GM21619 (cell line): ENCODE data around the gene FRAS1.
"Not testable (repeated sequence)": the region's sequence is repeated elsewhere in the genome, so short reads cannot be mapped to it uniquely, and the experiment has no call there.

Source experiments
- ATAC-seq: cut with Tn5 transposase; IDR thresholded peaks from one replicate; pipeline ENCODE4 v1.9.1; 2021; ENCODE audit not compliant: unreplicated experiment

The FRAS1 gene

DNA sequence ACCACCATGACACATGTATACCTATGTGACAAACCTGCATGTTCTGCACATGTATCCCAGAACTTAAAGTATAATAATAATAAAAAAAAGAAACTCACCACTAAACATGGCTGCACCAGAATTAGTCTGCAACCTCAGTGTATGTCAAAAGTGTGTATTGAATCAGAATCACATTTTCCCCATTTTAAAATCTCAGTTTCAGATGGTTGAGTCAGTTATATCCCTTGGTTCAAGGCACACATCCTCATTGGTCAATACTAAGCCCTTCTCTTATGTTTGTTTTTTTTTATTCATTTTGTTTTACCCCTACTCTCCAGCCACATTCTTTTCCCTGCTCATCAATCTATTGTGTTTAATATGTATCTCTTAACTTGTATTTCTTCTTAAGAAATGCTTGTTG lies 436.6 kb downstream of the FRAS1 start:
- ATAC-seq = no peak

GRCh38 chr4:78496021-78496643 lies 439.0 kb downstream of the FRAS1 start:
- ATAC-seq = no peak

- not testable (repeated sequence) for ATAC-seq
These were observed 449.1 kb downstream of the FRAS1 start for GRCh38 chr4:78506260-78506659.

GRCh38 chr4:78509043-78509442 lies 451.9 kb downstream of the FRAS1 start:
- ATAC-seq = no peak

- no peak for ATAC-seq
These were observed 453.0 kb downstream of the FRAS1 start for GRCh38 chr4:78510108-78510507.

- no peak for ATAC-seq
These were observed 453.6 kb downstream of the FRAS1 start for GRCh38 chr4:78510681-78511080.

DNA sequence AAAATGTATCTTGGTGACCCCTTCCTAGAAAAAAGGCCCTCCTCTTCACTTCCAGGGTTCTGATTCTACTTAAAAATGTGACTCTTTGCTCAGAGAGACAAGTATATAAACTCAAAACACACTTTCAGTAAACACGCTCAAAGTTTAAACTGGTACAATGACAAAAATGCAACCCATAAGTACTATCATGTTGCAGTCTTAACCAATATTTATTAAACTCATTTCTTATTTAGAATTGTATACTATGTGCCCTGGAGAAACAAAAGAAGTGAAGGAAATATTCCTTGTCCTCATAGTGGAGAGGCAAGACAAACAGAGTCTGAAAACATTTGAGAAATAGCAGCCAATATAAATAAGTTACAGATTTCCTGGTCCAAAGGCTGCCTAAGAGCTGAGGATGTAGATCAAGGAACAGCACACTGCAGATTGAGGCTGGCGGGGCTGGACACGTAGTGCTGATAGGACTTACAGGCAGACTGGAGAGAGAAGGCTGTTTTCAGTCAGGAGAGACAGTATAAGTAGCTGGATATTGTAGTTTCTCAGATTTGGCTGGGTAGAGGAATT lies 455.3 kb downstream of the FRAS1 start:
- ATAC-seq = no peak

DNA sequence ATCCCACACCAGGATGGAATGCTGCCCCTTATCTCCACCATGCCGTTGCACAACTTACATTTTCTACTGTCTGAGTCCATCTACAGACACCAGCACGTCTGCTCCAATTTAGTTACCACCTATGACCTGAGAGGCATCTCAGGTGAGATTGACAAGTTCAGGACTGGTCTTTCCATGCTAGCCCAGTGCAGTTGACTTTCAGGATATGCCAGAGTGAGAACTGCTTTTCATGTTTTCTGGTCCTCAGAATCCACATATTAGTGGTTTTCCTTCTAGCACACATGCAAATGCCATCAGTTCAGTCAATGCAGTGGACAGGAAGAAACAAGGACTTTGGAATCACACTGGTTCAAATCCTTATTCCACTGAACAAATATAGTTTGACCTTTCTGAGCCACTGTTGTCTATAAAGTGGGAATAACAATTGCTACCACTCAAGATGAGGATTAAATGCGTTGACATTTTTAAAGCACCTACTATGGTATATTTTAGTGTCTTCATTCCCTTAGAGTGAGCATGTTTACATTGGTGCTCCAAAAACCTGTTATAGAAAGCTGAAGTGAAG lies 456.4 kb downstream of the FRAS1 start:
- no peak for ATAC-seq

GRCh38 chr4:78517050-78517652 lies 460.0 kb downstream of the FRAS1 start:
- ATAC-seq = no peak

DNA sequence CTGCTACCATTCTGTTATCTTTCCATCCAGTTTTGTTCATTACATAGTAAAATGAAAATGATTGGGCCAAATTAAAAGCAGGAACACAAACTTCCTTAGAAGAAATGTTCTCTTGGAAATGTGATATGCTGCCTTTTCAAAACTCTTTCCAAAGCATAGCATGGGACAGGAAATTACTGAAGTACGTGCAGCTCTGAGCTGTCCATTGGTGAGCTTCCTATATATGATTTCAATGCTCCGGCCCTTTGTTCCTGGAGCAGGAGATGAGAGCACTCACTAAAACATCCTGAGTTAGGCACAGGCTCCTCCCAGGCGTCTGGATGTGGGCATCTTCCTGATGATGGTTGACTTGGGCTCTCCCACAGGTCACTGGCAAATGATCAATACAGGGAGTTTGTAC lies 461.4 kb downstream of the FRAS1 start:
- ATAC-seq = no peak

DNA sequence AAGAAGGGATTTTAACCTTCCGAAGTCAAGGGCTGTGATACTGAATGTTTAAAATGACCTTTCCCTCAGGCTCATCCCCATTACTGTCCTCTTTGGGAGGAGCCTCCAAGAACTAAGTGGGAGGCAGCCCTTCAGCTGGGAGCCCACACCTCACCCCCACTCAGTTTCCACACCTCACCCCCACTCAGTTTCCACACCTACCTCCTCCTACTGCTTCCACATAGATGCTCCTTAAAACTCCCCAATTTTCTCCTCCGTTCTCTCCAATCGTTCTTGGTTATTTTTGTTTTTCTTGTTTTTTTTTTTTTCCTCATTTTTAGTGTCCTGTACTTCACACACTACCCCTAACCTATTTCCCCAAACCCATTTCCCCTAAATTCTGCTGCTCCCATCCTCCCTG lies 462.8 kb downstream of the FRAS1 start:
- no peak for ATAC-seq

DNA sequence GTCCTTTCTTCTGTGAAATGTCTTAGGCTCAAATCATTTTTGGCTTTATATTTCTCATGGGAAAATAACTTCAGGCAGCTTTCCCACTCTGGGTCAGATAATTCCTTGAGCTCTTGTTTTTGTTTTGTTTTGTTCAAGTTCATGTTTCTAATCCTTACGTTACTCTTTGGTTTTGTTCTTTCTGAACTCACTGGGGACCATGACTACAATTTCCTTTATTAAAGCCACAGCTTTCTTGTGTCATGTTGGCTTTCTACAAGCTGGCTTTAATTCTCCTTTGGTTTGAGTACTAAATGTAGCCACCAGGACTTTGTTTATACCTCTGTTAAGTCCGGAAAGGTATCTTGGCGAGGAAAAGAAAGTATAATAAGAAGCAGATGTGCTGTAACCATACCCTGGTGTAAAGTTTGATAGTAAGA lies 463.7 kb downstream of the FRAS1 start:
- no peak for ATAC-seq

DNA sequence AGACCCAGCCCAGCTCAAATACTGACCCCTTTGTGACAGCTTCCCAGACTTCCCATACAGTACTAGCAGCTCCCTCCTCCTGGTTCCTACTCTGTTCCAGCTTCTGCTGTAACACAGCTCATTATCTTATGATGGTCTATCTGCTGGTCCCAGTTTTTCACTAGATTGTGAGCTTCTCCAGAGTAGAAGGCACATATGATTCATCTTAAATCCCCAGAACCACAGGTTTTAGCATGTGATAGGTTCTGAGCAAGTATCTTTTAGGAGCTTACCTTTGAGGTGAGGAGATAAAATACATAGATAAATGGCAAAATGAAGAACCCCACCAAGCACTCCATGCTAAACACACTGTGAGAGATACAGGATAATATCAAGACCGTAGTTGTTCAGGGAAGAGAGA lies 466.9 kb downstream of the FRAS1 start:
- no peak for ATAC-seq

DNA sequence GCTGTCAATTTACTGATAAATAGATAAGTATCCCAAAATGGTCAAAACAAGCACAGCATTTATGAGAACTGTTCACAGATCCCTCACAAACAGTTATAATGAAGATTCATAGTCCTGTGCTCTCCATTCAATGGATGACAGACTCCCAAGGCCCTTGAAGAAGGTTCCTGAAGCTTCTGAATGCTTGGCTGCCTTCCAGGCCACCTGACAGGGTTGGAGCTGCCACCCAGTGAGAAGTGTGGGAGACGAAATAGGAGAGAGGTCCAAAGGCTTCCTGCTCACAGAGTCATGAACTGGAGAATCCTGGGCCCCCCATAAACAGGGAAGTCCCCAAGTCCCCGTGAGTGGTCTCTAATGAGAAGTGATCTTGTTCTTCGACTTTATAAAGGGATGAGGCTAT lies 468.4 kb downstream of the FRAS1 start:
- no peak for ATAC-seq

DNA sequence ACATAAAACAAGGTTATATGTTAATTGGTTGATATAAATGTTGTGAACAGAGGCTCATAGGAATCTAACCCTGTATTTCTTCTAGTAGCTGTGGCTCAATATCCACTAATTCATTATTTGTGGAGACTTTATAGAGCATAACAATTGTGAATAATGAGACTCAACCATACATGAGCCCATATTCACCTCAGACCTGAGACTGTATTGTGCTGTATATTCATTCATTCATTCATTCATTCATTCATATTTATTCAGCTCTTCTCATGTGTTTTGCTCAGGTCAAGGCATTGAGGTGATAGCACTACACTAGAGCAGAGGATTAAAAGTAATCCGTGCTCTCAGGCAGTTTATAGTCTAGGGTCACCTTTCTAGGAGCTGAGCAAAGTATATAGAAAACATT lies 470.0 kb downstream of the FRAS1 start:
- ATAC-seq = no peak

GRCh38 chr4:78527555-78527954 lies 470.4 kb downstream of the FRAS1 start:
- no peak for ATAC-seq

GRCh38 chr4:78528327-78528726 lies 471.2 kb downstream of the FRAS1 start:
- no peak for ATAC-seq

- ATAC-seq = no peak
These were observed 472.6 kb downstream of the FRAS1 start for GRCh38 chr4:78529569-78530209.

- ATAC-seq = no peak
These were observed 474.9 kb downstream of the FRAS1 start for GRCh38 chr4:78532046-78532445.

- no peak for ATAC-seq
These were observed 476.7 kb downstream of the FRAS1 start for GRCh38 chr4:78533854-78534253.

DNA sequence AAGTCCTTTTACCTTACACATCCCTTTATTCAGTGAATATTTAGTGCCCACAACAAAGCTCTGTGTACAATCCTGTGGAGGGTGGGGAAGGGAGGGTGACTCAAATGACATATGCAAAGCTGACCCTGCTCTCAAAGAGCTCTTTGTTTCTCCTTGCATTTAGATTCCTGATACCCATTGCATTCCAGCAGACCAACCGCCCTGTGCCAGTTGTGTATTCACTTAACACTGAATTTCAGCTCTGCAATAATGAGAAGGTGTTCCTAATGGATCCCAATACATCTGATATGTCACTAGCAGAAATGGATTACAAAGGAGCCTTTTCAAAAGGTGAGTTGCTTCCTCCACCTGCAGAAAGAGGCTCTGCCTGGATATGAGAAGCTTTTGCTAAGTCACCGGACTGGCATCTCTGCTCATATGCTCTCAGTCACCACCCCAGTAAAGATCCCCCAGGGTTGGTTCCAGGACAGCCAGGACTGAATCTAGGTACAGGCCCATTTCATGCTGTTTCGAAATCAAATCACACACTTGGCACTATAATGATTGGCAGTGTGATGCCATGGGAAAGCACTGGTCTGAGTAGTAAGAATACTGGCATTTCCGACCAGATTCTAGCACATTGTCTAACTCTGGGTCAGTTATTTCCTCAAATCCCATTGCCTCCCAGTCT lies 477.3 kb downstream of the FRAS1 start:
- ATAC-seq = no peak
